CD4-positive, alpha-beta T cell treated with Interleukin-4 for 1 hour (primary cell): ENCODE measurements around the gene TAS2R41.

Experiments used
- DNase-seq, 2 donors: peaks; one replicate each; pipeline ENCODE4 v3.0.0-alpha.2; 2020 to 2022

Gene TAS2R41

GRCh38 chr7:143493751-143494150, 16.1 kb downstream of the TAS2R41 start:
- DNase-seq: peak in 1 of 2 donors; percentile 4

- no peak for DNase-seq
These were observed 16.9 kb downstream of the TAS2R41 start for GRCh38 chr7:143494622-143495021.

- no peak for DNase-seq
These were observed 18.2 kb downstream of the TAS2R41 start for GRCh38 chr7:143495851-143496250.

- no peak for DNase-seq
These were observed 18.6 kb downstream of the TAS2R41 start for GRCh38 chr7:143496263-143496662.

- no peak for DNase-seq
These were observed 19.5 kb downstream of the TAS2R41 start for GRCh38 chr7:143497008-143497795.

GRCh38 chr7:143499246-143499645, 21.6 kb downstream of the TAS2R41 start:
- no peak for DNase-seq

- DNase-seq: no peak
These were observed 22.2 kb downstream of the TAS2R41 start for GRCh38 chr7:143499743-143500348.

GRCh38 chr7:143503261-143503660, 25.6 kb downstream of the TAS2R41 start:
- DNase-seq: no peak

GRCh38 chr7:143504215-143504936, 26.7 kb downstream of the TAS2R41 start:
- no peak for DNase-seq

GRCh38 chr7:143504937-143505297, 27.2 kb downstream of the TAS2R41 start:
- no peak for DNase-seq

- no peak for DNase-seq
These were observed 28.2 kb downstream of the TAS2R41 start for GRCh38 chr7:143505838-143506237.

GRCh38 chr7:143507094-143507518, 29.4 kb downstream of the TAS2R41 start:
- no peak for DNase-seq

- DNase-seq: no peak
These were observed 29.9 kb downstream of the TAS2R41 start for GRCh38 chr7:143507534-143508055.

GRCh38 chr7:143510854-143511592, 33.4 kb downstream of the TAS2R41 start:
- DNase-seq: no peak

- DNase-seq: no peak
These were observed 33.9 kb downstream of the TAS2R41 start for GRCh38 chr7:143511593-143512047.

GRCh38 chr7:143512488-143513340, 35.0 kb downstream of the TAS2R41 start:
- no peak for DNase-seq

- DNase-seq: no peak
These were observed 36.8 kb downstream of the TAS2R41 start for GRCh38 chr7:143514487-143514886.

- DNase-seq: no peak
These were observed 37.5 kb downstream of the TAS2R41 start for GRCh38 chr7:143514995-143515735.

GRCh38 chr7:143516981-143517380, 39.3 kb downstream of the TAS2R41 start:
- no peak for DNase-seq

GRCh38 chr7:143518521-143518920, 40.8 kb downstream of the TAS2R41 start:
- no peak for DNase-seq

- no peak for DNase-seq
These were observed 41.3 kb downstream of the TAS2R41 start for GRCh38 chr7:143518941-143519340.
